ENCODE measurements around the gene TRA2B. TPM values are rescaled to one million over a fixed set of nuclear protein-coding genes. Genes with fewer than 3 reads are reported as not detected.

Gene TRA2B
- total and polyA plus RNA-seq, 2 of the 8 experiments (the other 6 are each of a cell fraction or from before 2014, with no cell fraction given): 206 to 274 TPM

DNA sequence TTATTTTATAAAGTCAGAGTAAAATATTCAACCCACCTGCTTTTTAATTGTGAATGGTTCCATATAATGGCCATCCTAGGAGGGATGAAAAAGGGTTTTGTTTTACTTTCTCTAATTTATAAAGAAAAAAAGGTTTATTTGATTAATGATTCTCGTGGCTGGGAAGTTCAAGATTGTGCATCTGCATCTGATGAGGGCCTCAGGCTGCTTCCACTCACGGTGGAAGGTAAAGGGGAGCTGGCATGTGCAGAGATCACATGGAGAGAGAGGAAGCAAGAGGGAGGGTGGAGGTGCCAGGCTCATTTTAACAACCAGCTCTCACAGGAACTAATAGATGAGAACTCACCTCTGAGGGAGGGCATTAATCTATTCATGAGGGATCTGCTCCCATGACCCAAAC, 27.7 kb upstream of the TRA2B start:
- Histone ChIP-seq H2AFZ (ENCODE audit: low read length) (no peak overlapping the region), H3K23ac (ENCODE audit: insufficient read length) (no peak overlapping the region), H2AK5ac (ENCODE audit: low read depth, low read length) (no peak overlapping the region), H4K5ac (ENCODE audit: insufficient read length, low read depth, low read length) (no peak overlapping the region), H3K9me3 (ENCODE audit: insufficient read depth in 2 of 2, low read depth in 1 of 2, low read length in 1 of 2) (no peaks in the 10 kb centered on the region), H3K4me3 (ENCODE audit: extremely low read depth in 1 of 4, insufficient read depth in 2 of 4, low read depth in 3 of 4, low read length in 4 of 4) (no peak overlapping the region), H4K20me1 (replicated peaks in 1 of 2; ENCODE audit: control insufficient read depth in 1 of 2, insufficient read depth in 2 of 2, low read length in 2 of 2) (no peaks in the 10 kb centered on the region), H3K9ac (replicated peaks in 1 of 4; ENCODE audit: extremely low read depth in 1 of 4, low read depth in 3 of 4, low read length in 3 of 4) (no peak overlapping the region), H3K56ac (replicated peaks; ENCODE audit: insufficient read length, low read depth, low read length) (no peak overlapping the region), H2BK15ac (ENCODE audit: low read length) (no peak overlapping the region), H4K91ac (replicated peaks; ENCODE audit: insufficient read length, low read length) (no peak overlapping the region), H2BK5ac (ENCODE audit: low read depth, low read length) (no peak overlapping the region), H4K8ac (ENCODE audit: extremely low read depth, insufficient read depth, low read length) (no peak overlapping the region), H3K14ac (ENCODE audit: insufficient read length) (no peak overlapping the region), H3K4me2 (ENCODE audit: insufficient read depth in 1 of 2, low read depth in 2 of 2, low read length in 2 of 2) (no peak overlapping the region), H3K79me2 (ENCODE audit: control insufficient read depth in 1 of 2, insufficient read depth in 2 of 2, low read length in 2 of 2) (no peaks in the 10 kb centered on the region), H3K4me1 (replicated peaks in 1 of 4; ENCODE audit: control insufficient read depth in 3 of 4, insufficient read depth in 4 of 4, low read length in 3 of 4) (no peaks in the 10 kb centered on the region), H3K4ac (replicated peaks; ENCODE audit: insufficient read length, low read depth, low read length) (no peak overlapping the region), H3K36me3 (ENCODE audit: control insufficient read depth in 2 of 4, insufficient read depth in 4 of 4, low read length in 3 of 4) (no peaks in the 10 kb centered on the region), H2BK120ac (replicated peaks; ENCODE audit: low read depth, low read length) (no peak overlapping the region), H3K23me2 (ENCODE audit: low read depth, low read length) (peaks cover 3% of the 10 kb centered on the region; the same call in 1 of the 2 replicates), H3K79me1 (ENCODE audit: low read depth, low read length) (no peaks in the 10 kb centered on the region), H3K27ac (ENCODE audit: low read depth, low read length) (no peak overlapping the region), H2BK12ac (ENCODE audit: low read depth, low read length) (no peak overlapping the region), H2BK20ac (ENCODE audit: low read length) (no peak overlapping the region), H3K27me3 (replicated peaks in 1 of 4; ENCODE audit: control insufficient read depth in 3 of 4, extremely low read depth in 1 of 4, insufficient read depth in 3 of 4, low read length in 3 of 4) (no peaks in the 10 kb centered on the region), H3K18ac (ENCODE audit: extremely low read depth, low read length) (no peak overlapping the region)
- POLR2A ChIA-PET (ENCODE audit: partially characterized antibody): interaction anchor here (0.7 kb wide), 1 partner anchor 28 kb away, joined by 3 read pairs; the partner anchor contains the start of gene TRA2B
- TF ChIP-seq TCF12 (IDR thresholded peaks at IDR 0.05; ENCODE audit: low read depth, low read length): no peak
- FAIRE-seq (no peak), DNase-seq (ENCODE audit: low read depth in 1 of 2, low spot score in 2 of 2) (no peak)
- WGBS, 2 experiments (ENCODE audit: extremely low coverage in 1 of 2, insufficient coverage in 1 of 2, insufficient read length in 1 of 2, insufficient replicate concordance in 2 of 2, low coverage in 1 of 2, low lambda C conversion rate in 2 of 2, missing lambda C conversion rate in 1 of 2): 84% methylated on average over 2 of the region's 2 CpGs; no CpG with 5 or more reads in 1 of the 2 experiments
- CTCF ChIA-PET (ENCODE audit: partially characterized antibody): interaction anchor here (0.8 to 2.7 kb wide), 4 partner anchors 12 to 312 kb away, joined by 3 to 10 read pairs (median 6); no protein-coding TSS in a partner anchor

Data from H1 (cell line).